Activated T-cell treated with anti-CD3 and anti-CD28 coated beads, Interleukin-2, amount 50 U/mL, for 24 hours (primary cell): Measurements from ENCODE around the gene COL5A1.
"Not testable (repeated sequence)": the region's sequence is repeated elsewhere in the genome, so short reads cannot be mapped to it uniquely, and the experiment has no call there.

Experiments used
- DNase-seq: peaks from one replicate; pipeline ENCODE4 v3.0.0-alpha.2; 2020
- H3K27ac Mint-ChIP-seq: 2 replicates; pipeline ENCODE4 v1.8.0; 2020; ENCODE audit warnings: mild to moderate bottlenecking, mixed read lengths
- H3K27me3 Mint-ChIP-seq: 2 replicates; pipeline ENCODE4 v1.8.0; 2020; ENCODE audit warnings: mixed read lengths
- H3K36me3 Mint-ChIP-seq: 2 replicates; pipeline ENCODE4 v1.8.0; 2020; ENCODE audit warnings: low read depth, mixed read lengths
- H3K4me1 Mint-ChIP-seq: 2 replicates; pipeline ENCODE4 v1.8.0; 2020; ENCODE audit warnings: low read depth, mixed read lengths
- H3K4me3 Mint-ChIP-seq: 2 replicates; pipeline ENCODE4 v1.8.0; 2020; ENCODE audit warnings: mild to moderate bottlenecking, moderate library complexity, mixed read lengths
- H3K9me3 Mint-ChIP-seq: 2 replicates; pipeline ENCODE4 v1.8.0; 2020; ENCODE audit warnings: mixed read lengths

COL5A1 gene

GRCh38 chr9:134661299-134661698 lies 19.7 kb downstream of the COL5A1 start:
- DNase-seq = no peak
- H3K27ac Mint-ChIP-seq = no peak overlapping the region
- H3K4me3 Mint-ChIP-seq = no peak overlapping the region
- H3K36me3 Mint-ChIP-seq = no peaks in the 10 kb centered on the region
- H3K27me3 Mint-ChIP-seq = peaks cover 6% of the 10 kb centered on the region
- no peaks in the 10 kb centered on the region for H3K4me1 Mint-ChIP-seq
- peaks cover 20% of the 10 kb centered on the region for H3K9me3 Mint-ChIP-seq

GRCh38 chr9:134661791-134662142 lies 20.2 kb downstream of the COL5A1 start:
- H3K36me3 Mint-ChIP-seq = no peaks in the 10 kb centered on the region
- peaks cover 6% of the 10 kb centered on the region for H3K27me3 Mint-ChIP-seq
- no peak overlapping the region for H3K4me3 Mint-ChIP-seq
- peaks cover 3% of the 10 kb centered on the region for H3K4me1 Mint-ChIP-seq
- H3K27ac Mint-ChIP-seq = no peak overlapping the region
- H3K9me3 Mint-ChIP-seq = peaks cover 20% of the 10 kb centered on the region
- no peak for DNase-seq

- no peak overlapping the region for H3K27ac Mint-ChIP-seq
- DNase-seq = no peak
- H3K36me3 Mint-ChIP-seq = no peaks in the 10 kb centered on the region
- no peak overlapping the region for H3K4me3 Mint-ChIP-seq
- peaks cover 6% of the 10 kb centered on the region for H3K27me3 Mint-ChIP-seq
- peaks cover 20% of the 10 kb centered on the region for H3K9me3 Mint-ChIP-seq
- peaks cover 6% of the 10 kb centered on the region for H3K4me1 Mint-ChIP-seq
These were observed 20.7 kb downstream of the COL5A1 start for GRCh38 chr9:134662143-134662876.

GRCh38 chr9:134663084-134663483 lies 21.5 kb downstream of the COL5A1 start:
- Mint-ChIP-seq H3K27me3 (peaks cover 6% of the 10 kb centered on the region), H3K36me3 (no peaks in the 10 kb centered on the region), H3K27ac (no peak overlapping the region), H3K4me1 (peaks cover 6% of the 10 kb centered on the region), H3K9me3 (peaks cover 20% of the 10 kb centered on the region), H3K4me3 (no peak overlapping the region)
- DNase-seq = no peak

- H3K27ac Mint-ChIP-seq = no peak overlapping the region
- DNase-seq = no peak
- H3K9me3 Mint-ChIP-seq = peaks cover 20% of the 10 kb centered on the region
- no peaks in the 10 kb centered on the region for H3K36me3 Mint-ChIP-seq
- H3K27me3 Mint-ChIP-seq = peaks cover 12% of the 10 kb centered on the region
- no peak overlapping the region for H3K4me3 Mint-ChIP-seq
- H3K4me1 Mint-ChIP-seq = peaks cover 6% of the 10 kb centered on the region
These were observed 22.3 kb downstream of the COL5A1 start for GRCh38 chr9:134663753-134664415.

GRCh38 chr9:134664446-134664845 lies 22.8 kb downstream of the COL5A1 start:
- H3K4me3 Mint-ChIP-seq = no peak overlapping the region
- H3K4me1 Mint-ChIP-seq = peaks cover 6% of the 10 kb centered on the region
- no peak overlapping the region for H3K27ac Mint-ChIP-seq
- H3K36me3 Mint-ChIP-seq = no peaks in the 10 kb centered on the region
- H3K27me3 Mint-ChIP-seq = peaks cover 15% of the 10 kb centered on the region
- DNase-seq = no peak
- peaks cover 20% of the 10 kb centered on the region for H3K9me3 Mint-ChIP-seq

- peaks cover 4% of the 10 kb centered on the region for H3K9me3 Mint-ChIP-seq
These were observed 24.6 kb downstream of the COL5A1 start for GRCh38 chr9:134666208-134666607.

GRCh38 chr9:134666831-134667230 lies 25.2 kb downstream of the COL5A1 start:
- H3K9me3 Mint-ChIP-seq = no peaks in the 10 kb centered on the region
- no peak overlapping the region for H3K4me3 Mint-ChIP-seq
- no peak for DNase-seq
- peaks cover 17% of the 10 kb centered on the region for H3K27me3 Mint-ChIP-seq
- peaks cover 6% of the 10 kb centered on the region for H3K4me1 Mint-ChIP-seq
- H3K27ac Mint-ChIP-seq = no peak overlapping the region
- no peaks in the 10 kb centered on the region for H3K36me3 Mint-ChIP-seq

More at GRCh38 chr9:134666208-134666607, 24.6 kb downstream of the COL5A1 start:
- no peak overlapping the region for H3K27ac Mint-ChIP-seq
- H3K4me1 Mint-ChIP-seq = peaks cover 6% of the 10 kb centered on the region
- H3K27me3 Mint-ChIP-seq = peaks cover 17% of the 10 kb centered on the region
- DNase-seq = no peak
- no peak overlapping the region for H3K4me3 Mint-ChIP-seq
- H3K36me3 Mint-ChIP-seq = no peaks in the 10 kb centered on the region

GRCh38 chr9:134668977-134669376 lies 27.4 kb downstream of the COL5A1 start:
- not testable (repeated sequence) for H3K4me3 Mint-ChIP-seq, DNase-seq, H3K4me1 Mint-ChIP-seq, H3K27ac Mint-ChIP-seq, H3K9me3 Mint-ChIP-seq, H3K36me3 Mint-ChIP-seq
- H3K27me3 Mint-ChIP-seq = peaks cover 11% of the 10 kb centered on the region

- Mint-ChIP-seq H3K27ac (no peak overlapping the region), H3K4me1 (peaks cover 6% of the 10 kb centered on the region), H3K27me3 (peaks cover 11% of the 10 kb centered on the region), H3K36me3 (no peaks in the 10 kb centered on the region), H3K4me3 (no peak overlapping the region), H3K9me3 (no peaks in the 10 kb centered on the region)
- no peak for DNase-seq
These were observed 27.9 kb downstream of the COL5A1 start for GRCh38 chr9:134669399-134669955.

GRCh38 chr9:134670042-134670525 lies 28.5 kb downstream of the COL5A1 start:
- Mint-ChIP-seq H3K36me3 (no peaks in the 10 kb centered on the region), H3K27me3 (peaks cover 11% of the 10 kb centered on the region), H3K27ac (no peak overlapping the region), H3K4me1 (peaks cover 6% of the 10 kb centered on the region), H3K9me3 (peaks cover 2% of the 10 kb centered on the region), H3K4me3 (no peak overlapping the region)
- no peak for DNase-seq

GRCh38 chr9:134670851-134671281 lies 29.3 kb downstream of the COL5A1 start:
- DNase-seq = no peak

GRCh38 chr9:134671341-134672113 lies 29.9 kb downstream of the COL5A1 start:
- peaks cover 11% of the 10 kb centered on the region for H3K27me3 Mint-ChIP-seq
- peaks cover 5% of the 10 kb centered on the region for H3K4me1 Mint-ChIP-seq
- no peak overlapping the region for H3K27ac Mint-ChIP-seq
- no peak overlapping the region for H3K4me3 Mint-ChIP-seq
- H3K36me3 Mint-ChIP-seq = no peaks in the 10 kb centered on the region
- H3K9me3 Mint-ChIP-seq = peaks cover 9% of the 10 kb centered on the region
- no peak for DNase-seq

More at GRCh38 chr9:134670851-134671281, 29.3 kb downstream of the COL5A1 start:
- peaks cover 7% of the 10 kb centered on the region for H3K9me3 Mint-ChIP-seq
- no peaks in the 10 kb centered on the region for H3K36me3 Mint-ChIP-seq
- no peak overlapping the region for H3K4me3 Mint-ChIP-seq
- H3K27ac Mint-ChIP-seq = no peak overlapping the region
- peaks cover 6% of the 10 kb centered on the region for H3K4me1 Mint-ChIP-seq
- H3K27me3 Mint-ChIP-seq = peaks cover 11% of the 10 kb centered on the region

GRCh38 chr9:134676361-134676760 lies 34.8 kb downstream of the COL5A1 start:
- no peak for DNase-seq
- Mint-ChIP-seq H3K9me3 (peaks cover 9% of the 10 kb centered on the region), H3K4me1 (no peaks in the 10 kb centered on the region), H3K27me3 (no peaks in the 10 kb centered on the region), H3K27ac (no peak overlapping the region), H3K36me3 (no peaks in the 10 kb centered on the region), H3K4me3 (no peak overlapping the region)
